Liver (tissue), 9 donors: ENCODE measurements around the gene SMG6. TPM values are rescaled to one million over a fixed set of nuclear protein-coding genes. Genes with fewer than 3 reads are reported as not detected.
A peak's percentile ranks its signal among the peaks of the same experiment; 100 is the strongest.

ENCODE experiments used
- DNase-seq: peaks from one replicate; pipeline ENCODE4 v3.0.0-alpha.2; 2017; ENCODE audit warnings: low spot score
- H3K27ac ChIP-seq, 2 donors: one replicate each; pipeline ENCODE4 v1.7.0; 2013; ENCODE audit warnings: inconsistent platforms in 2 of 2, low read length in 2 of 2, control low read depth in 1 of 2, low read depth in 1 of 2, mild to moderate bottlenecking in 1 of 2
- H3K27me3 ChIP-seq, 4 donors: one replicate each; pipeline versions ENCODE4 v1.6.1 to v1.7.0; 2013; ENCODE audit warnings: low read length in 3 of 4, inconsistent platforms in 1 of 4, mild to moderate bottlenecking in 1 of 4, moderate library complexity in 1 of 4; ENCODE audit not compliant: control insufficient read depth in 4 of 4, insufficient read depth in 4 of 4
- H3K36me3 ChIP-seq, 4 donors: one replicate each; pipeline versions ENCODE4 v1.6.1 to v1.7.0; 2013; ENCODE audit warnings: low read length in 3 of 4, mild to moderate bottlenecking in 3 of 4, low read depth in 1 of 4, moderate library complexity in 1 of 4; ENCODE audit not compliant: control insufficient read depth in 4 of 4, insufficient read depth in 3 of 4
- H3K4me1 ChIP-seq, 4 donors: one replicate each; pipeline versions ENCODE4 v1.6.1 to v1.7.0; 2013; ENCODE audit warnings: low read length in 3 of 4, mild to moderate bottlenecking in 3 of 4, moderate library complexity in 1 of 4; ENCODE audit not compliant: control insufficient read depth in 4 of 4, insufficient read depth in 4 of 4
- H3K4me3 ChIP-seq, 3 donors: one replicate each; pipeline versions ENCODE4 v1.6.1 to v1.7.0; 2013; ENCODE audit warnings: low read length in 3 of 3, control low read depth in 1 of 3, low read depth in 1 of 3, mild to moderate bottlenecking in 1 of 3
- H3K9ac ChIP-seq, 2 donors: one replicate each; pipeline ENCODE4 v1.7.0; 2013; ENCODE audit warnings: low read length in 2 of 2, mild to moderate bottlenecking in 2 of 2, moderate library complexity in 2 of 2, control low read depth in 1 of 2, low read depth in 1 of 2
- H3K9me3 ChIP-seq, 4 donors: one replicate each; pipeline versions ENCODE4 v1.6.1 to v1.7.0; 2013; ENCODE audit warnings: low read length in 3 of 4; ENCODE audit not compliant: control insufficient read depth in 4 of 4
- CTCF ChIP-seq: fragments of 150-350 bp; IDR thresholded peaks from 2 replicates; pipeline ENCODE4 v1.5.1; 2017; ENCODE audit warnings: improper control_type of control experiment, low read depth, low read length; ENCODE audit not compliant: missing input control
- FOXA1 ChIP-seq: IDR thresholded peaks from 2 replicates; pipeline ENCODE4 v1.6.1; 2016; ENCODE audit warnings: antibody characterized with exemption
- FOXA2 ChIP-seq: IDR thresholded peaks from 2 replicates; pipeline ENCODE4 v1.6.1; 2016; ENCODE audit warnings: antibody characterized with exemption
- GABPA ChIP-seq, 2 donors: IDR thresholded peaks in 1 of 2; conservative IDR thresholded peaks in 1 of 2; 2 replicates each; pipeline ENCODE4 v1.6.1; 2016; ENCODE audit warnings: antibody characterized with exemption in 2 of 2, mild to moderate bottlenecking in 1 of 2, moderate library complexity in 1 of 2
- HNF4A ChIP-seq, 2 donors: conservative IDR thresholded peaks; 2 replicates each; pipeline ENCODE4 v1.6.1; 2016; ENCODE audit warnings: antibody characterized with exemption in 2 of 2, mild to moderate bottlenecking in 2 of 2
- HNF4G ChIP-seq: IDR thresholded peaks from 2 replicates; pipeline ENCODE4 v1.6.1; 2016; ENCODE audit warnings: antibody characterized with exemption
- JUND ChIP-seq, 2 donors: IDR thresholded peaks; 2 replicates each; pipeline ENCODE4 v1.6.1; 2016; ENCODE audit warnings: antibody characterized with exemption in 2 of 2
- MAX ChIP-seq: IDR thresholded peaks from 2 replicates; pipeline ENCODE4 v1.6.1; 2016; ENCODE audit warnings: antibody characterized with exemption
- NR2F2 ChIP-seq: IDR thresholded peaks from 2 replicates; pipeline ENCODE4 v1.6.1; 2016; ENCODE audit warnings: antibody characterized with exemption
- RAD21 ChIP-seq, 2 donors: IDR thresholded peaks; 2 replicates each; pipeline ENCODE4 v1.6.1; 2016; ENCODE audit warnings: antibody characterized with exemption in 2 of 2, mild to moderate bottlenecking in 2 of 2
- REST ChIP-seq: IDR thresholded peaks from 2 replicates; pipeline ENCODE4 v1.6.1; 2016; ENCODE audit warnings: antibody characterized with exemption, mild to moderate bottlenecking
- RXRA ChIP-seq, 2 donors: IDR thresholded peaks; 2 replicates each; pipeline ENCODE4 v1.6.1; 2017 to 2018; ENCODE audit warnings: antibody characterized with exemption in 2 of 2, mild to moderate bottlenecking in 1 of 2
- SP1 ChIP-seq: IDR thresholded peaks from 2 replicates; pipeline ENCODE4 v1.6.1; 2018; ENCODE audit warnings: antibody characterized with exemption, mild to moderate bottlenecking
- TAF1 ChIP-seq: conservative IDR thresholded peaks from 2 replicates; pipeline ENCODE4 v1.6.1; 2016; ENCODE audit warnings: antibody characterized with exemption, mild to moderate bottlenecking
- YY1 ChIP-seq: IDR thresholded peaks from 2 replicates; pipeline ENCODE4 v1.6.1; 2016; ENCODE audit warnings: antibody characterized with exemption, mild to moderate bottlenecking
- WGBS: extraction: QIAGEN DNeasy Blood & Tissue Kit; methylation state at CpG from one replicate; pipeline ENCODE4 v1.1.7; 2013; 5-methylcytosine and 5-hydroxymethylcytosine counted together
- polyA plus RNA-seq, 2 donors: library from polyadenylated mRNA; stranded (reverse) in 1 of 2; unstranded in 1 of 2; fragments of 200-250 nt in 1 of 2; fragments of >200 nt in 1 of 2; fragmentation: Nextera tagmentation in 1 of 2; extraction: Ambion mirVana in 1 of 2; gene quantifications; one replicate each; pipeline versions ENCODE4 v1.2.1 to v1.2.3, GENCODE V29; 2013 to 2015
- total RNA-seq, 2 donors: library from RNA; depleted of rRNA; stranded (reverse); fragments of >200 nt; gene quantifications; one replicate each; pipeline ENCODE4 v1.2.3, GENCODE V29; 2014
- donor health status: healthy.
- donor health status: healthy.
- donor health status: healthy.
- donor health status: healthy.
- donor health status: healthy.

Gene SMG6
- total and polyA plus RNA-seq, 4 donors = 4.9 to 12.0 (median 8.2) TPM

GRCh38 chr17:2337544-2338314 is 34.1 kb upstream of the SMG6 start:
- Histone ChIP-seq H3K9ac (peak overlapping the region in 1 of 2 donors; percentile 20), H3K27ac (peak overlapping the region; percentile 64 to 94), H3K36me3 (peaks cover 2 to 24% (median 20%) of the 10 kb centered on the region in 4 donors), H3K27me3 (no peaks in the 10 kb centered on the region), H3K4me1 (peaks cover 0 to 28% (median 21%) of the 10 kb centered on the region in 4 donors), H3K9me3 (no peaks in the 10 kb centered on the region), H3K4me3 (peak overlapping the region; percentile 73 to 100 (median 79))
- WGBS = 2% methylated on average over 92 of the region's 92 CpGs
- DNase-seq = peak; percentile 46
- no peak for TF ChIP-seq TAF1
- no peak for TF ChIP-seq MAX
- no peak for TF ChIP-seq REST
- no peak for TF ChIP-seq NR2F2
- no peak for TF ChIP-seq FOXA2
- no peak for TF ChIP-seq HNF4G
- TF ChIP-seq CTCF = no peak
- TF ChIP-seq YY1 = no peak
- no peak for TF ChIP-seq HNF4A (conservative IDR thresholded peaks at IDR 0.05)
- no peak for TF ChIP-seq JUND (IDR thresholded peaks at IDR 0.05)
- no peak for TF ChIP-seq RAD21 (IDR thresholded peaks at IDR 0.05)

GRCh38 chr17:2336852-2337543 is 33.4 kb upstream of the SMG6 start, which contains the start of gene SGSM2:
SGSM2 (plus strand) TSS chr17:2337501; CDS start chr17:2337689, 188 bp downstream.
- Histone ChIP-seq H3K9ac (peak within 1 kb of the TSS; percentile 20 to 81), H3K4me3 (peak within 1 kb of the TSS; percentile 73 to 100 (median 97)), H3K9me3 (no peaks in the 10 kb centered on the region), H3K27me3 (no peaks in the 10 kb centered on the region), H3K4me1 (peaks cover 0 to 28% (median 21%) of the 10 kb centered on the region in 4 donors), H3K27ac (peak within 1 kb of the TSS; percentile 79 to 94), H3K36me3 (peaks cover 2 to 29% (median 25%) of the 10 kb centered on the region in 4 donors)
- WGBS = under 1% methylated on average over 77 of the region's 77 CpGs
- DNase-seq = peak; percentile 63
- TF ChIP-seq REST (no peak), SP1 (no peak), NR2F2 (no peak), RAD21 (IDR thresholded peaks at IDR 0.05) (no peak), CTCF (no peak), FOXA1 (no peak), RXRA (IDR thresholded peaks at IDR 0.05) (no peak), GABPA (IDR thresholded peaks at IDR 0.05 in 1 of 2, conservative IDR thresholded peaks at IDR 0.05 in 1 of 2) (no peak)
